ENCODE data around the gene KCTD6.

KCTD6 gene

GRCh38 chr3:58485801-58486435 is 6.0 kb upstream of the KCTD6 start:
- ATAC-seq = no peak
- TF ChIP-seq ZNF8 (CRISPR knock-in tag; IDR thresholded peaks at IDR 0.05) = no peak
- no peak for TF ChIP-seq CSDC2 (CRISPR knock-in tag; IDR thresholded peaks at IDR 0.05)
- TF ChIP-seq BACH2 (CRISPR knock-in tag; IDR thresholded peaks at IDR 0.05; ENCODE audit: borderline replicate concordance) = no peak
- no peak for TF ChIP-seq POU6F1 (CRISPR knock-in tag; IDR thresholded peaks at IDR 0.05; ENCODE audit: borderline replicate concordance, low read depth)
- no peak for TF ChIP-seq ZNF70 (CRISPR knock-in tag; IDR thresholded peaks at IDR 0.05)
- no peak for TF ChIP-seq PPARA (CRISPR knock-in tag; IDR thresholded peaks at IDR 0.05; ENCODE audit: borderline replicate concordance)
- TF ChIP-seq ZFP30 (CRISPR knock-in tag; IDR thresholded peaks at IDR 0.05) = no peak
- no peak for TF ChIP-seq ZFP3 (CRISPR knock-in tag; IDR thresholded peaks at IDR 0.05)
- no peak for TF ChIP-seq ZC3H10 (CRISPR knock-in tag; IDR thresholded peaks at IDR 0.05)
- no peak for TF ChIP-seq PATZ1 (CRISPR knock-in tag; IDR thresholded peaks at IDR 0.05; ENCODE audit: borderline replicate concordance)
- no peak for TF ChIP-seq ARNTL (CRISPR knock-in tag; IDR thresholded peaks at IDR 0.05; ENCODE audit: borderline replicate concordance, low read depth)
- no peak for TF ChIP-seq RARB (CRISPR knock-in tag; IDR thresholded peaks at IDR 0.05)
- TF ChIP-seq OSR1 (CRISPR knock-in tag; IDR thresholded peaks at IDR 0.05) = no peak
- TF ChIP-seq CREB5 (CRISPR knock-in tag; IDR thresholded peaks at IDR 0.05; ENCODE audit: low read depth) = no peak

- TF ChIP-seq ZFP3 (CRISPR knock-in tag; IDR thresholded peaks at IDR 0.05) (no peak), ESRRG (CRISPR knock-in tag; IDR thresholded peaks at IDR 0.05) (no peak), ISL1 (CRISPR knock-in tag; IDR thresholded peaks at IDR 0.05) (no peak), BACH2 (CRISPR knock-in tag; IDR thresholded peaks at IDR 0.05; ENCODE audit: borderline replicate concordance) (no peak), POU6F1 (CRISPR knock-in tag; IDR thresholded peaks at IDR 0.05; ENCODE audit: borderline replicate concordance, low read depth) (no peak), ZNF565 (CRISPR knock-in tag; conservative IDR thresholded peaks at IDR 0.05; ENCODE audit: low read depth) (no peak), PPARA (CRISPR knock-in tag; IDR thresholded peaks at IDR 0.05; ENCODE audit: borderline replicate concordance) (no peak), TOX (CRISPR knock-in tag; IDR thresholded peaks at IDR 0.05; ENCODE audit: borderline replicate concordance) (no peak)
- peak; percentile 54 for ATAC-seq
Observed at GRCh38 chr3:58487140-58487886, 4.6 kb upstream of the KCTD6 start.

GRCh38 chr3:58488967-58489366 is 2.9 kb upstream of the KCTD6 start:
- no peak for ATAC-seq

More at GRCh38 chr3:58488967-58489366, 2.9 kb upstream of the KCTD6 start:
- TF ChIP-seq SNAI2 (CRISPR knock-in tag; IDR thresholded peaks at IDR 0.05) = no peak
- TF ChIP-seq CSRNP3 (CRISPR knock-in tag; IDR thresholded peaks at IDR 0.05) = no peak
- TF ChIP-seq ZNF8 (CRISPR knock-in tag; IDR thresholded peaks at IDR 0.05) = no peak
- TF ChIP-seq CREB5 (CRISPR knock-in tag; IDR thresholded peaks at IDR 0.05; ENCODE audit: low read depth) = no peak
